ENCODE measurements around the gene NAT16. TPM values are rescaled to one million over a fixed set of nuclear protein-coding genes. Genes with fewer than 3 reads are reported as not detected.

The NAT16 gene
- total and polyA plus RNA-seq, 9 of the 15 experiments (the other 6 are each of a cell fraction or from before 2014, with no cell fraction given), result 0.04 TPM; not detected in 8

GRCh38 chr7:101138213-101138870 is 41.8 kb downstream of the NAT16 start (continued):
- peak; percentile 100 for TF ChIP-seq ATF3 (IDR thresholded peaks at IDR 0.05)
- TF ChIP-seq ATF3 (CRISPR knock-in tag; conservative IDR thresholded peaks at IDR 0.05), result peak; percentile 99
- no peak for TF ChIP-seq MXD1 (CRISPR knock-in tag; IDR thresholded peaks at IDR 0.05; ENCODE audit: borderline replicate concordance, poor library complexity, severe bottlenecking)
- TF ChIP-seq TRIM25 (IDR thresholded peaks at IDR 0.05; ENCODE audit: borderline replicate concordance), result no peak
- peak; percentile 86 to 93 for TF ChIP-seq ARNT (IDR thresholded peaks at IDR 0.05)
- TF ChIP-seq PTTG1 (tag; IDR thresholded peaks at IDR 0.05; ENCODE audit: low read depth), result no peak
- no peak for TF ChIP-seq ZFPM2 (CRISPR knock-in tag; IDR thresholded peaks at IDR 0.05)
- no peak for TF ChIP-seq ZBTB34 (CRISPR knock-in tag; IDR thresholded peaks at IDR 0.05)
- no peak for TF ChIP-seq ZNF316 (IDR thresholded peaks at IDR 0.05)
- TF ChIP-seq ZBTB33 (CRISPR knock-in tag; IDR thresholded peaks at IDR 0.05), result 0 out of 2 replicates have a peak, but pooled peaks have one; percentile 44
- TF ChIP-seq NKRF (IDR thresholded peaks at IDR 0.05; ENCODE audit: borderline replicate concordance), result peak; percentile 72; the same call in 1 of the 2 replicates
- TF ChIP-seq TEAD1 (CRISPR knock-in tag; IDR thresholded peaks at IDR 0.05), result peak; percentile 14 to 62; a peak in 1 of 4 replicates
- TF ChIP-seq ZNF583 (CRISPR knock-in tag; IDR thresholded peaks at IDR 0.05), result no peak
- TF ChIP-seq MEIS2 (IDR thresholded peaks at IDR 0.05; ENCODE audit: partially characterized antibody), result peak; percentile 68
- TF ChIP-seq MYC (IDR thresholded peaks at IDR 0.05; ENCODE audit: low read depth, low read length), result peak; percentile 92
- TF ChIP-seq MYC (CRISPR knock-in tag; IDR thresholded peaks at IDR 0.05; ENCODE audit: borderline replicate concordance, low read depth), result no peak
- TF ChIP-seq KAT8 (IDR thresholded peaks at IDR 0.05; ENCODE audit: low read depth), result no peak
- no peak for TF ChIP-seq NONO (IDR thresholded peaks at IDR 0.05; ENCODE audit: low read depth in 2 of 2, low read length in 1 of 2)
- TF ChIP-seq HNRNPLL (IDR thresholded peaks at IDR 0.05; ENCODE audit: low read depth, low read length, poor library complexity, severe bottlenecking), result no peak
